Prostate gland (tissue), 2 donors: ENCODE results near the gene NLRC5. TPM values are rescaled to one million over a fixed set of nuclear protein-coding genes. Genes with fewer than 3 reads are reported as not detected.
"Not testable (repeated sequence)": the region's sequence is repeated elsewhere in the genome, so short reads cannot be mapped to it uniquely, and the experiment has no call there.

ENCODE experiments used
- DNase-seq: peaks from one replicate; pipeline ENCODE4 v3.0.0-alpha.2; 2019; ENCODE audit warnings: low spot score
- H3K27ac ChIP-seq, 2 donors: fragments of 200-600 bp; sonication (generic); 2 replicates each; pipeline ENCODE4 v1.5.1; 2017 to 2019
- H3K27me3 ChIP-seq: fragments of 200-600 bp; sonication (generic); replicated peaks from 2 replicates; pipeline ENCODE4 v1.5.1; 2019; ENCODE audit not compliant: insufficient read depth
- H3K36me3 ChIP-seq, 2 donors: fragments of 200-600 bp; sonication (generic); 1 replicate in 1 of 2; 2 replicates in 1 of 2; pipeline versions ENCODE4 v1.5.1 to v1.8.1; 2017 to 2019
- H3K4me1 ChIP-seq: fragments of 200-600 bp; sonication (generic); replicated peaks from 2 replicates; pipeline ENCODE4 v1.5.1; 2019
- H3K4me3 ChIP-seq, 2 donors: fragments of 200-600 bp; sonication (generic); 2 replicates each; pipeline ENCODE4 v1.5.1; 2017 to 2019
- H3K9me3 ChIP-seq: fragments of 200-600 bp; sonication (generic); 2 replicates; pipeline ENCODE4 v1.5.1; 2017
- POLR2A ChIP-seq: fragments of 450-650 bp; IDR thresholded peaks from one replicate; pipeline ENCODE4 v1.6.1; 2016; ENCODE audit warnings: antibody characterized with exemption, mild to moderate bottlenecking
- POLR2AphosphoS5 ChIP-seq: sonication (generic); formaldehyde crosslinking; IDR thresholded peaks from one replicate; pipeline ENCODE4 v1.6.1; 2017; ENCODE audit warnings: antibody characterized with exemption
- WGBS: methylation state at CpG from one replicate; pipeline ENCODE4 v1.1.5; 2018; 5-methylcytosine and 5-hydroxymethylcytosine counted together
- intact Hi-C: fragments of 100-400 bp; cut with DNase I; formaldehyde crosslinking; loops from one replicate; pipeline ENCODE4 v1.14.2; 2022
- total RNA-seq, 2 donors: library from RNA; depleted of rRNA; stranded (reverse); fragments of >200 nt; gene quantifications; one replicate each; pipeline ENCODE4 v1.1.0, GENCODE V29; 2016
- TF ChIP-seq, protein P1 (sequence below), 4 experiments: fragments of 200-600 bp in 2 of 4; fragments of 450-650 bp in 2 of 4; sonication (generic) in 2 of 4; IDR thresholded peaks; 1 replicate in 3 of 4; 2 replicates in 1 of 4; pipeline ENCODE4 v1.5.1; 2016 to 2019; ENCODE audit warnings: antibody characterized with exemption in 4 of 4, mild to moderate bottlenecking in 2 of 4, moderate library complexity in 2 of 4

Gene NLRC5
- total RNA-seq, 2 donors from 2014 or later = 9.5 to 31.2 TPM

DNA sequence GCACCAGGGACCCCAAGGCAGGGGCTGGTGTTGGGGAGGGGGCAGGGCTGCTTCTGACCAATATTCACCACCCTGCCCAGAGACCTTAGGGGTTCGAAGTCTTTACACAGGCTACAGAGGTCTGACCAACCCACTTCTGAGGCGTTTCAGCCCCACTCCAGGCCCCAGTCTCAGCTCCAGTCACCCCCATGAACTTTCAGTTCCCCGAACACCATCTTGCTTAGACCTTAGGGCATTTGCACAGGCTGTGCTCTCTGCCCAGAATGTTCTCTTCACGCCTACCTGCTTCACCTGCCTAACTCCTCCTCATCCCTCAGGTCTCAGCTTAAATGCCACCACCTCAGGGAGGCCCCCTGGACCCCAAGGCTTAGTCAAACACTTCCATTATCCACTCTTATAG lies 77.3 kb downstream of the NLRC5 start:
- H3K9me3 ChIP-seq = no peaks in the 10 kb centered on the region

DNA sequence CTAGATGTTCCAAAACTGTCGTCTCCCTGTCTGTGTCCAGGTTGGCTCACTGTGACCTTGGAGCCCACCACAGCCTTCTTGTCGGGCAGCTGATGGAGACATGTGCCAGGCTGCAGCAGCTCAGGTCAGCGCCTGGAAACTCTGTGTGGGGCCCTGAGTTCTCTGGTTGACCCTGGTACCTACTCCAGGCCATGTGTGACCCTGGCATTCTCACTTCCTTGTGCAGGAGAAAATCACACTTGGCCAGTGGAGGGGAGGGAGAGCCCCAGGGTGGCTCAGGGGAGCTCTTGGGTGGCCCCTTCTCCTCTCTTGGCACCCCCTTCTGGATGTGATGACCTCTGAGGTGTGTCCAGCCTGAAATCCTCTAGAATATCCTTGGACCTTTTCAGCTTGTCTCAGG lies 78.0 kb downstream of the NLRC5 start:
- no peak for DNase-seq
- H3K9me3 ChIP-seq = no peaks in the 10 kb centered on the region
- no peaks in the 10 kb centered on the region for H3K27me3 ChIP-seq
- no peak overlapping the region for H3K27ac ChIP-seq
- no peak overlapping the region for H3K4me3 ChIP-seq
- intact Hi-C loops = no loop called here
- 97% methylated on average over 3 of the region's 3 CpGs for WGBS
- no peaks in the 10 kb centered on the region for H3K36me3 ChIP-seq
- no peaks in the 10 kb centered on the region for H3K4me1 ChIP-seq
- TF ChIP-seq, protein P1, sequence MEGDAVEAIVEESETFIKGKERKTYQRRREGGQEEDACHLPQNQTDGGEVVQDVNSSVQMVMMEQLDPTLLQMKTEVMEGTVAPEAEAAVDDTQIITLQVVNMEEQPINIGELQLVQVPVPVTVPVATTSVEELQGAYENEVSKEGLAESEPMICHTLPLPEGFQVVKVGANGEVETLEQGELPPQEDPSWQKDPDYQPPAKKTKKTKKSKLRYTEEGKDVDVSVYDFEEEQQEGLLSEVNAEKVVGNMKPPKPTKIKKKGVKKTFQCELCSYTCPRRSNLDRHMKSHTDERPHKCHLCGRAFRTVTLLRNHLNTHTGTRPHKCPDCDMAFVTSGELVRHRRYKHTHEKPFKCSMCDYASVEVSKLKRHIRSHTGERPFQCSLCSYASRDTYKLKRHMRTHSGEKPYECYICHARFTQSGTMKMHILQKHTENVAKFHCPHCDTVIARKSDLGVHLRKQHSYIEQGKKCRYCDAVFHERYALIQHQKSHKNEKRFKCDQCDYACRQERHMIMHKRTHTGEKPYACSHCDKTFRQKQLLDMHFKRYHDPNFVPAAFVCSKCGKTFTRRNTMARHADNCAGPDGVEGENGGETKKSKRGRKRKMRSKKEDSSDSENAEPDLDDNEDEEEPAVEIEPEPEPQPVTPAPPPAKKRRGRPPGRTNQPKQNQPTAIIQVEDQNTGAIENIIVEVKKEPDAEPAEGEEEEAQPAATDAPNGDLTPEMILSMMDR (IDR thresholded peaks at IDR 0.05) = no peak
- TF ChIP-seq POLR2AphosphoS5 (no peak), POLR2A (no peak)

More for the DNA sequence above, 77.3 kb downstream of the NLRC5 start:
- Histone ChIP-seq H3K4me3 (no peak overlapping the region), H3K36me3 (no peaks in the 10 kb centered on the region), H3K27me3 (no peaks in the 10 kb centered on the region), H3K27ac (no peak overlapping the region), H3K4me1 (no peaks in the 10 kb centered on the region)
- TF ChIP-seq, protein P1 (IDR thresholded peaks at IDR 0.05) = no peak
- TF ChIP-seq POLR2A (no peak), POLR2AphosphoS5 (no peak)
- DNase-seq = no peak
- WGBS = 96% methylated on average over 4 of the region's 4 CpGs
- intact Hi-C loops = no loop called here

GRCh38 chr16:57069053-57069452 lies 79.7 kb downstream of the NLRC5 start:
- Histone ChIP-seq H3K4me1 (no peaks in the 10 kb centered on the region), H3K27me3 (no peaks in the 10 kb centered on the region), H3K4me3 (no peak overlapping the region), H3K9me3 (no peaks in the 10 kb centered on the region), H3K36me3 (no peaks in the 10 kb centered on the region), H3K27ac (no peak overlapping the region)
- 87% methylated on average over 7 of the region's 7 CpGs for WGBS
- no peak for TF ChIP-seq POLR2AphosphoS5
- no peak for TF ChIP-seq POLR2A
- TF ChIP-seq, protein P1 (IDR thresholded peaks at IDR 0.05) = no peak
- DNase-seq = no peak
- intact Hi-C loops = no loop called here

DNA sequence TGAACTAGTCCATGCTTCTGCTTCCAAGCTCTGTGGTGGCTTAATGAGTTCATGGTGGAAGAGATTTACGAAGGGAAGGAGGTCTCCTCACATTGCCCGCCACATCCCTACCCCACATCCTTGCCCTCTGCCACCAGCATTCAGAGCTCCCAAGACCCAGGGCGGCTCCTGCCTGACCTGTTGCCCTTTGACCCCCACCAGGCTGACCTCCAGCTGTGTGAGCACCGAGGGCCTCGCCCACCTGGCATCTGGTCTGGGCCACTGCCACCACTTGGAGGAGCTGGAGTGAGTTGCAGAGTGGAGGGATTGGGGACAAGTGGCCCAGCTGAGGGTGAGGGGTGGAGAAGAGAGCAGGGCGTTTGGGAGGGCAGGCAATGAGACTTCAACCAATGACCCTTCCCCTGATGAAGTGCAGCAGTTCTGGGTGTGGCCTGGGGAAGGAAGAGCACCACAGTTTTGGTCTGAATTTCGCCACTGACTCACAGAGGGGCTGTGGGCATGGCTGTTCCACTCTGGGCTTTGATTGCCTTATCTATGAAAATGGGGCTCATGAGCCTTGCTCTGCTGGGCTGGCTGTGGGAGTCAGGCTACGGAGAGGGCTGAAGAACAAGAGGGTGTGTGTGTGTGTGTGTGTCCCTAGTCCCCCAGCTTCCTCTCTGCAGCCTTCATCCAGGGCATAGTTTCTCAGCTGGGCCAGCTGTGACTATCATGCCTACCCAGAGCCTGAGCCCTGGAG lies 80.4 kb downstream of the NLRC5 start:
- TF ChIP-seq POLR2A (no peak), POLR2AphosphoS5 (no peak)
- TF ChIP-seq, protein P1 (IDR thresholded peaks at IDR 0.05) = no peak
- Histone ChIP-seq H3K27me3 (no peaks in the 10 kb centered on the region), H3K4me3 (no peak overlapping the region), H3K4me1 (no peaks in the 10 kb centered on the region), H3K36me3 (no peaks in the 10 kb centered on the region), H3K9me3 (no peaks in the 10 kb centered on the region), H3K27ac (no peak overlapping the region)
- WGBS = 86% methylated on average over 8 of the region's 8 CpGs
- no peak for DNase-seq
- intact Hi-C loops = no loop called here

- Histone ChIP-seq H3K27me3 (no peaks in the 10 kb centered on the region), H3K4me3 (no peak overlapping the region), H3K4me1 (no peaks in the 10 kb centered on the region), H3K9me3 (no peaks in the 10 kb centered on the region), H3K36me3 (no peaks in the 10 kb centered on the region), H3K27ac (no peak overlapping the region)
- WGBS = 95% methylated on average over 2 of the region's 2 CpGs
- intact Hi-C loops = no loop called here
- no peak for DNase-seq
- TF ChIP-seq, protein P1 (IDR thresholded peaks at IDR 0.05) = no peak
- TF ChIP-seq POLR2AphosphoS5 (no peak), POLR2A (no peak)
Measured at GRCh38 chr16:57070424-57070823, 81.1 kb downstream of the NLRC5 start.

DNA sequence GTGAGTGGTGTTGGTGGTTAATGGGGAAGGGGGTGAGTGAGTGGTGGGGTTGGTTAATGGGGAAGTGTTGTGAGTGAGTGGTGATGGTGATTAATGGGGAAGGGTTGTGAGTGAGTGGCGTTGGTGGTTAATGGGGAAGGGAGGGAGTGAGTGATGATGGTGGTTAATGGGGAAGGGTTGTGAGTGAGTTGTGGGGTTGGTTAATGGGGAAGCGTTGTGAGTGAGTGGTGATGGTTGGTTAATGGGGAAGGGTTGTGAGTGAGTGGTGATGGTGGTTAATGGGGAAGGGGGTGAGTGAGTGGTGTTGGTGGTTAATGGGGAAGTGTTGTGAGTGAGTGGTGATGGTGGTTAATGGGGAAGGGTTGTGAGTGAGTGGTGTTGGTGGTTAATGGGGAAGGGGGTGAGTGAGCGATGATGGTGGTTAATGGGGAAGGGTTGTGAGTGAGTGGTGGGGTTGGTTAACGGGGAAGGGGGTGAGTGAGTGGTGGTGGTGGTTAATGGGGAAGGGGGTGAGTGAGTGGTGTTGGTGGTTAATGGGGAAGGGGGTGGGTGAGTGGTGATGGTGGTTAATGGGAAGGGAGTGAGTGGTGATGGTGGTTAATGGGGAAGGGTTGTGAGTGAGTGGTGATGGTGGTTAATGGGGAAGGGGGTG lies 81.8 kb downstream of the NLRC5 start:
- intact Hi-C loops, H3K4me3 ChIP-seq, DNase-seq, H3K4me1 ChIP-seq, H3K27ac ChIP-seq, H3K36me3 ChIP-seq, H3K27me3 ChIP-seq, H3K9me3 ChIP-seq: not testable (repeated sequence)
- WGBS = 82% methylated on average over 4 of the region's 4 CpGs
